ENCODE results near the gene SGIP1.
"Not testable (repeated sequence)": the region's sequence is repeated elsewhere in the genome, so short reads cannot be mapped to it uniquely, and the experiment has no call there.

SGIP1 gene

GRCh38 chr1:66589326-66589725, 55.4 kb downstream of the SGIP1 start:
- no peaks in the 10 kb centered on the region for H3K9me3 ChIP-seq
- H3K27me3 ChIP-seq = no peaks in the 10 kb centered on the region
- no peak overlapping the region for H3K4me3 ChIP-seq (ENCODE audit: low read depth, low read length)
- H3K36me3 ChIP-seq = no peaks in the 10 kb centered on the region
- DNase-seq = no peak
- TF ChIP-seq, protein P1, sequence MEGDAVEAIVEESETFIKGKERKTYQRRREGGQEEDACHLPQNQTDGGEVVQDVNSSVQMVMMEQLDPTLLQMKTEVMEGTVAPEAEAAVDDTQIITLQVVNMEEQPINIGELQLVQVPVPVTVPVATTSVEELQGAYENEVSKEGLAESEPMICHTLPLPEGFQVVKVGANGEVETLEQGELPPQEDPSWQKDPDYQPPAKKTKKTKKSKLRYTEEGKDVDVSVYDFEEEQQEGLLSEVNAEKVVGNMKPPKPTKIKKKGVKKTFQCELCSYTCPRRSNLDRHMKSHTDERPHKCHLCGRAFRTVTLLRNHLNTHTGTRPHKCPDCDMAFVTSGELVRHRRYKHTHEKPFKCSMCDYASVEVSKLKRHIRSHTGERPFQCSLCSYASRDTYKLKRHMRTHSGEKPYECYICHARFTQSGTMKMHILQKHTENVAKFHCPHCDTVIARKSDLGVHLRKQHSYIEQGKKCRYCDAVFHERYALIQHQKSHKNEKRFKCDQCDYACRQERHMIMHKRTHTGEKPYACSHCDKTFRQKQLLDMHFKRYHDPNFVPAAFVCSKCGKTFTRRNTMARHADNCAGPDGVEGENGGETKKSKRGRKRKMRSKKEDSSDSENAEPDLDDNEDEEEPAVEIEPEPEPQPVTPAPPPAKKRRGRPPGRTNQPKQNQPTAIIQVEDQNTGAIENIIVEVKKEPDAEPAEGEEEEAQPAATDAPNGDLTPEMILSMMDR (IDR thresholded peaks at IDR 0.05; ENCODE audit: low read depth, low read length) = no peak
- H3K4me1 ChIP-seq = no peaks in the 10 kb centered on the region

DNA sequence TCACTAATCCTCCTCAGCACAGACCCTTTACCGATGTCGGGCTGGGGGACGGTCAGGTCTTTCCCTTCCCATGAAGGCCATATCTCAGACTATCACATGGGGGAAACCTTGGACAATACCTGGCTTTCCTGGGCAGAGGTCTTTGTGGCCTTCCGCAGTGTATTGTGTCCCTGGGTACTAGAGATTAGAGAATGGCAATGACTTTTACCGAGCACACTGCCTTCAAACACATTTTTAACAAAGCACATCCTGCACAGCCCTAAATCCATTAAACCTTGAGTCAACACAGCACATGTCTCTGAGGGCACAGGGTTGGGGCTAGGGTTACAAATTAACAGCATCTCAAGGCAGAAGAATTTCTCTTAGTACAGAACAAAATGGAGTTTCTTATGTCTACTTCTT, 58.2 kb downstream of the SGIP1 start:
- H3K9me3 ChIP-seq; DNase-seq; H3K27me3 ChIP-seq; H3K4me1 ChIP-seq; H3K4me3 ChIP-seq (ENCODE audit: low read depth, low read length); H3K36me3 ChIP-seq: not testable (repeated sequence)

DNA sequence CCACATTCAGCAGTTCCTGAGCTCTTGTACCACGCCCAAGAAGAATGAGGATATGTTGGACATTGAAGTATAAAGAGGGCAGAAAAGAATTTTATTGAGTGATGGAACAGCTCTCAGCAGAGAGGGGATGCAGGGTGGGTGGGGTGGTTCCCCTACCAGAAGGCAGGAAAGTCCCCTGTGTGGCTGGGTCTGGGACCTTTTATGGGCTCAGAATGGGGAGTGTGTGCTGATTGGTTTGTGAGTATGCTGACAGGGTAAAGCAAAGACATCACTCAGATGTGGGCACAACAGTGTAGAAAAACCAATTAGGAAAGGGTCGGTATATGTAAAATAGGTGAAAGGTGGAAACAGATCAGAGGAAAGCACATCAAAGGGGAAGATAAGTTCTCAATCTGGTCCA, 62.2 kb downstream of the SGIP1 start:
- no peak for DNase-seq
- Histone ChIP-seq H3K9me3 (no peaks in the 10 kb centered on the region), H3K27me3 (no peaks in the 10 kb centered on the region), H3K4me3 (ENCODE audit: low read depth, low read length) (no peak overlapping the region), H3K36me3 (no peaks in the 10 kb centered on the region), H3K4me1 (no peaks in the 10 kb centered on the region)
- TF ChIP-seq, protein P1 (IDR thresholded peaks at IDR 0.05; ENCODE audit: low read depth, low read length) = no peak

DNA sequence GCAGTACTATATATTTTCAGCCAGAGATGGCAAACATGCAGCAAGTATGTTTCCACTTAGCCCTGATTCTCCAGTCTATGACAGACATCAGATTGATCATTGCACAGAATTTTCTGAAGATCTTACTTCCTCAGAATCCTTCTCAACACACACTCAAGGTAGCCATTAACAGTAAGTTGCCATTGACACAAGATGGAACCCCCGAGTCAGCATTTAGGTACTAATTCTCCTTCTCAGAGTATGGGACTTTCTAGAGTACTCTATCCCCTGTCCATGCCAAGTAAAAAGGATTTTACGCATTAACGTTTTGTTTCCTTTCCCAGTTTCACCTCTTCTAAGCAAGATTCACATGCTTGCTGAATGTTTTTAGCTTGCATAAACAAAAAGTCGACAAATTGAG, 63.5 kb downstream of the SGIP1 start:
- Histone ChIP-seq H3K4me1 (no peaks in the 10 kb centered on the region), H3K9me3 (no peaks in the 10 kb centered on the region), H3K27me3 (no peaks in the 10 kb centered on the region), H3K4me3 (ENCODE audit: low read depth, low read length) (no peak overlapping the region), H3K36me3 (no peaks in the 10 kb centered on the region)
- DNase-seq = no peak
- TF ChIP-seq, protein P1 (IDR thresholded peaks at IDR 0.05; ENCODE audit: low read depth, low read length) = no peak

GRCh38 chr1:66598670-66599069, 64.7 kb downstream of the SGIP1 start:
- Histone ChIP-seq H3K9me3 (no peaks in the 10 kb centered on the region), H3K27me3 (no peaks in the 10 kb centered on the region), H3K4me1 (no peaks in the 10 kb centered on the region), H3K36me3 (no peaks in the 10 kb centered on the region), H3K4me3 (ENCODE audit: low read depth, low read length) (no peak overlapping the region)
- no peak for DNase-seq
- TF ChIP-seq, protein P1 (IDR thresholded peaks at IDR 0.05; ENCODE audit: low read depth, low read length) = no peak

DNA sequence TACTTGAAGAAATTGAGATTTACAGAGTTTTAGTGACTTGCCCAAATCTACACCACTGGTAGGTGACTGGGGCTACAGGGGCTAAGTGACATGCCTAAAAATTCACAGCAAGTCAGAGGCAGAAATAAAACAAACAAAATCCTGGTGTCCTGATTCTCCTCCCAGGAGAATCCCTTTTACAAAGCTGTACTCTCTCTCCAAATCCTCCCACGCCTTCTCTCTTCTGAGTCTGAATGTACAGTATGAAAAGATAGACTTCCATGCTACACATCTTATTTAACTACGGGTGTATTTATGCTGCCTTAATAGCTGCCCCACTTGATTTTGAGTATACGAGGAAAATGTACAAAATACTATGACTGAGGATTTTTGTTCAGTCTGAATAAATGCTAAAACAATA, 65.4 kb downstream of the SGIP1 start:
- Histone ChIP-seq H3K9me3 (no peaks in the 10 kb centered on the region), H3K4me3 (ENCODE audit: low read depth, low read length) (no peak overlapping the region), H3K36me3 (no peaks in the 10 kb centered on the region), H3K27me3 (no peaks in the 10 kb centered on the region), H3K4me1 (no peaks in the 10 kb centered on the region)
- TF ChIP-seq, protein P1 (IDR thresholded peaks at IDR 0.05; ENCODE audit: low read depth, low read length) = no peak
- no peak for DNase-seq
